ENCODE results near the gene MACROD2.
"Not testable (repeated sequence)": the region's sequence is repeated elsewhere in the genome, so short reads cannot be mapped to it uniquely, and the experiment has no call there.

The MACROD2 gene

DNA sequence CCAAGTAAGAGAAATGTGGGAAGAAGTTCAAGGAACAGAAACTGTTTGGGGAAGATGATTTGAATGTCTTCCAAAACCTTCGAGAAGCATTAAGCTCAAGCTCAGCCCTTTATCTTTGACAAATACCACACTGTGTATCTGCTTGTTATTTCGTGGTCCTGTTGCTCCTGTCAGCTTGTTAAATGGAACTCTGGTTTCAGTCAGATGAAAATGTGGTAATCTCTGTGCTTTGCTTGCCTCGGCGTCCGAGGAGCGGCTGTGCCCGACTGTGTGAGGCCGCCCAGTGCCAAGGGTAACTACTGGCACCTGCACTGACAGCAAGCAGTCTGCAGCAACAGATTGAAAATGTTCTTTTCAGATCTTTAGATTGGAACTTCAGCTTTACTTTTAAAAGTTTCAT lies 920.0 kb downstream of the MACROD2 start:
- no peak for DNase-seq (ENCODE audit: low spot score)

DNA sequence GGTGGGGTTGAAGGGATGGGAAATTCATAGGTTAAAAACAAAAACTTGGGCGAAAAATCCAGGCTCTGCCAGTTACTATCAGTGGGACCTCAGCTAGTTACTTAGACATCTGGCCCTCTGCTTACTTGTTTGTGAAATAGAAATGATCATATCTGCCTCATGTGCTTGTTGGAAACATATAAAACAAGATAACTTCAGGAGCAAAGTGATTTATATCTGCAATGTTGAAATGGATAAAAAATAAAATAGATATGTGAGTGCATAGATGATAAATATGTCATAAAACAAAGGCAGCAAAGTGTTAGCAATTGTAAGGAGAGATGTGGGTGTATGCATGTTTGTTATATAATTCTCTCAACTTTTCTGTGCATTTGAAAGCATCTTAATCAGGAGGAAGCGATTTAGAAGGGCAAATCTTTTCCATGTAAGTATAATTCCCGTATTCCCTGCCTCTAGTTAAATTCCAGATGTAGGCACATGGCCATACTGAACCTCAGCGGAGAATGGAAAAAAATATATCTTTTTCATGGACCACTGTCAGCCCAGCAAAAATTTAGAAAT lies 921.1 kb downstream of the MACROD2 start:
- no peak for DNase-seq (ENCODE audit: low spot score)

DNA sequence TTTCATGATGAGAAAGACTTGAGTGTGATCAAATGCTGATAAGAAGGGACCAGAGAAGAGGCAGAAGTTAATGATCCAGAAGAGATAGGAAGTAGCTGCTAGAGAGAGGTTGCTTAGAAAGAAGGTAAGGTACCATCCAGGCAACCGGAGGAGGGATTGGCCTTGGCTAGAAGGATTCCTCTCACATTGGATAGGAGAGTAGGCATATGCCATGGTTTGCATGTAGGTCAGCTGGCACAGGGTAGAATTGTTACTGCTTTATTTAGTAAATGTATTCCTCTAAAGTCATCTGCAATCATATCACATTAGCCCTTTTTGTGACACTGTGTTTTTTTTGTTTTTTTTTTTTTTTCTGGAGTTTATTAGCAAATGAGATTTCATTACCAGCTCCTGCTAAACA lies 923.0 kb downstream of the MACROD2 start:
- no peak for DNase-seq (ENCODE audit: low spot score)

DNA sequence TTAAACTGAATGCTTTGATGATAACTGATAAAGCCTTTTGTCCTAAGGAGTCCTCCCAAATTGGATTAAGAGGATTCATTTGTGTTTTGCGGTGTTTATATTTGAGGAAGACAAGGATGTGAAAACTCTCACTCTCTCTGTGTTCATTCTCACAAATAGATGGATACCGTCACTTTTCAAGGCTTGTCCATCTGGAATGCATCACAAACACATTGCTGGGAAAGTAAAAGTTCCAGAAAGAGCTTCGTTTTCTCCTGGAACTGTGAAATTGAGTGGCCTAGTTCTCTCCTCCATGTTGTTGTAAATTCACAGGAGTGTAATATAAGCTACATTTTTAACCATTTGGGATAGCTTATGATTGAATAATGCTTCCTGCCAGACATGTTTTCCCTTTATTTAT lies 923.7 kb downstream of the MACROD2 start:
- no peak for DNase-seq (ENCODE audit: low spot score)

DNA sequence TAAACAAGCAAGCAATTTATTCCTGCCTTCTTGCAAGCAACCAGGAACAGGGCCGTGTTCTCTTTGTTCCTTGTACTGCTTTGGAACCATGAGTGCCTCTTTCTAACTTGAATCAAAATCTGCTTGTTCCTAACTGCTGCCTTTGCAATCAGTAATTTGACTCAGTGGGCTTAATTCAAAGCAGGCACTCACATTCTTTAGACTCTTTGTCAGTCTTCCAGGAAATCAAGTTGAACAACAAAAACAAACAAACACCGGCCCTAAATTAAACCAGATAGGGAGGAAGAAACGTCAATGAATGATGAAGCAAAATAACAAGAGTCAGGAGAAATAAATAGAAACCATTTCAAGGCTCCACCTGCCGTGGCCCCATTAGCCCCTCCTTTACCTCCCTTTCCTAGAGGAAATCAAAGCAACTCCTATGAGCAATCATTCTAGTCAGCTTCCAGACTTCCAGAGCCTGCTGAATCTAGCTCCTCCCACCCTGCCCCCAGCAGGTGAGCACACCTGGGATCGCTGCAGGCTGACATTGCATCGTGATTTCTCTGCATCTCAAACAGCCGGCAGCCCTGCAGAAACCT lies 924.3 kb downstream of the MACROD2 start:
- no peak for DNase-seq (ENCODE audit: low spot score)

DNA sequence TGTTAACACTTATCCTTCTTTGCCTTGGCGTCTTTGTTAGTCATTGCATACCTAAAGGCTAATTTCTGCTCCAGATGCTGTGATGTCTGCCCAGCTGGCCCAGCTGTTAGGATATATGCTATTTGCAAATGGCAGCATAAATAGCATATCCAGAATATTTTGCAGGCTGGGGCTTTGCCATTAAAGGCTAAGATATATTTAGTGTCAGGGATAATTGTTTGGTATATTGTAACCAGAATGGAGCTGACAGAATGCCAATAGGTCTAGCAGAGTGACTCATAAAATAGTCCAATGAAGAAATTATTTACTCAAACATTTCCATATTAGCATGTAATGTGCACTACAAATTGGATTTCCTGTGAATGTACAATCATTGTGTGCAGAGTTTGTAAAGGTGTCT lies 926.2 kb downstream of the MACROD2 start:
- no peak for DNase-seq (ENCODE audit: low spot score)

- no peak for DNase-seq (ENCODE audit: low spot score)
Observed at GRCh38 chr20:14922503-14923267, 927.4 kb downstream of the MACROD2 start.

DNA sequence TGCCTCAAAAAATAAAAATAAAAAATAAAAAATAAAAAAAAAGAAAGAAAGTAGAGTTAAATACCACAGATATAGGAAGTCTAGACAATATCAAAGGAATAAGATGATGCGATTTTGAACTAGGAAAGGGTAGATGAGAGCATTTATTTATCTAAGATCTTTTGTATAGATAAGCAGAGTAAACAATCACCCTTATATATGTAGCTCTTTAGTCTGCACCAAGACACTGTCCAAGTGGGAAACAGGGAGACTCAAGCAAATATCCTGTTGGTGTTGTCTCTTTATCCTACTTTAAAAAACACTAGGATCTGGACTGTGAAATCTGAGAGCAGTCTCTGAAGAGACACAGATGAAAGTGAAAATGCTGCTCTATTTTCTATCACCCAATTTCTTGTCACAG lies 929.1 kb downstream of the MACROD2 start:
- no peak for DNase-seq (ENCODE audit: low spot score)

GRCh38 chr20:14925300-14925699 lies 930.0 kb downstream of the MACROD2 start:
- DNase-seq (ENCODE audit: low spot score): no peak

DNA sequence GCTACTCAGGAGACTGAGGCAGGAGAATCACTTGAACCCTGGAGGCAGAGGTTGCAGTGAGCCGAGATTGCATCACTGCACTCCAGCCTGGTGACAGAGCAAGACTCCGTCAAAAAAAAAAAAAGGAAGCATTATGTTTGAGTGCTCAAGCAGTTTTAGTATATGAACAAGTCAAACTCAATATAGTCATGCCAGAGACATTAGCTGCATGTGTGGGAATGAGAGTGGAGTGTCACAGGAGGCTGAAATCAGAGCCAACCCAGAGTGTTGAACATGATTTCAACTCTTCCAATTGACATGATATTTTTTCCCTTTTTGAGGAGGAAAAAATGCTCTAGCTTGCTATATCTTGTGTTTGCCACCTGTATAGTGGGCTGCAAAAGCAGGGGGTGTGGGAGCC lies 931.1 kb downstream of the MACROD2 start:
- not testable (repeated sequence) for DNase-seq (ENCODE audit: low spot score)

DNA sequence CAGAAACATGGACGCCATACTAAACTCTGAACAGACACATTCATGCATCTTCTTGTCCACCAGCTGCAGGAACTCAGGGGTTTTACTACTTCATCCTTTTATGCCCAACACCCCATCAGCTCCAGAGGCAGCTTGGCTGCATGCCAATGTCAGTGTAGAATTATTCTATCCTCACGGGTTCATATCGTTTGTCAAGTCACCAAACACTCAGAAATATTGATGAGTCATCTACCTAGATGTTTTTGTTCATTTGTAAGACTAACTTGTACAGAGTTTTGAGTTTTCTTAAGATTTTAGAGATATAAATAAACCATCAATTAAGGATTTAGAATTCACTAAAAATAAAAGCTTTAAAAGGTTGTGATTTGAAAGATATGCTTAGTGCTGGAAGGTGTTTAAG lies 932.8 kb downstream of the MACROD2 start:
- no peak for DNase-seq (ENCODE audit: low spot score)

DNA sequence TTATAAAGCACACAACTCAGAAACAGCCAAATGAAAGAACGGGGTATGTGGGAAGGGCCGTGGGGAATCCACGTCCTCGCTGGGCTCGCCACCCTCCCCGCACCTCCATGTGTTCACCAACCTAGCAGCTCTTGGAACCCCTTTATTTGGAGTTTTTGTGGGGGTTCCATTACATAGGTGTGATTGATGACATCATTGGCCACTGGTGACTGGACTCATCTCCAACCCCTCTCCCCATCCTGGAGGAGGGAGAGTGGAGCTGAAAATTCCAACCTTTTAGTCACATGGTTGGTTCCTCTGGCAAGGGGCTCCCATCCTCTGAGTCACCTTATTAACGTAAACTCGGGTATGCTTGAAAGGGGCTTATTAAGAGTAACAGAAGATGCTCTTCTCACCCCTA lies 934.1 kb downstream of the MACROD2 start:
- no peak for DNase-seq (ENCODE audit: low spot score)

GRCh38 chr20:14932040-14932439 lies 936.7 kb downstream of the MACROD2 start:
- DNase-seq (ENCODE audit: low spot score): no peak

DNA sequence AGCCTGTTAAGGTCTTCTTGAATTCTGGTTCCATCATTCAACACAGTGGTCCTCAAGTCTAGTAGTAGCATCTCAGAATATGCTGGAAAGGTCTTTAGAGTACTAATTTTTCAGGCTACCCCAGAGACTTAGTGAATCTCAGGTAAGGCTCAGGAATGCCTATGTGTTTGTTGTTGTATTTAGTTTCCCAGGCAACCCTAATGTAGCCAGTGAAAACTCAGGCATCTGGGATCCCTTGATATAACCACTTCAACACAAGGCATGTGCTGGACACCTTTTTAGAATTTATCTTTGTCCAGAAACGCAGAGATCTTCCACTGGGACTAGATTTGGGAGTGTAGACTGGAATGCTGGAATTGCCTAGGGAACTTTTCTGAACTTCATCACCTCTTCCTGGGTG lies 940.0 kb downstream of the MACROD2 start:
- DNase-seq (ENCODE audit: low spot score): no peak

GRCh38 chr20:14937021-14937420 lies 941.7 kb downstream of the MACROD2 start:
- no peak for DNase-seq (ENCODE audit: low spot score)

DNA sequence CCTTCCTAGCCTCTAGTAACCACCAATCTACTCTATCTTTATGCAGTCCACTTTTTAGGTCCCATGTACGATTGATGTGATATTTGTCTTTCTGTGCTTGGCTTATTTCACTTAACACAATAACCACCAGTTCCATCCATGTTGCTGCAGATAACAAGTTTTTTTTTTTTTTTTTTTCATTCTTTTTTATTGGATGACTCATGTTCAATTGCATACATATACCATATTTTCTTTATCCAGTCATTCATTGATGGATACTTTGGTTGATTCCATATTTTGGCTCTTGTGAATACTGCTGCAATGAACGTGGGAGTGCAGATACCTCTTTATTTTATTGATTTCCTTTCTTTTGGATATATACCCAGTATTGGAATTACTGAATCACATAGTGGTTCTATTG lies 942.5 kb downstream of the MACROD2 start:
- DNase-seq (ENCODE audit: low spot score): no peak

- DNase-seq (ENCODE audit: low spot score): no peak
Observed at GRCh38 chr20:14947536-14947935, 952.2 kb downstream of the MACROD2 start.

DNA sequence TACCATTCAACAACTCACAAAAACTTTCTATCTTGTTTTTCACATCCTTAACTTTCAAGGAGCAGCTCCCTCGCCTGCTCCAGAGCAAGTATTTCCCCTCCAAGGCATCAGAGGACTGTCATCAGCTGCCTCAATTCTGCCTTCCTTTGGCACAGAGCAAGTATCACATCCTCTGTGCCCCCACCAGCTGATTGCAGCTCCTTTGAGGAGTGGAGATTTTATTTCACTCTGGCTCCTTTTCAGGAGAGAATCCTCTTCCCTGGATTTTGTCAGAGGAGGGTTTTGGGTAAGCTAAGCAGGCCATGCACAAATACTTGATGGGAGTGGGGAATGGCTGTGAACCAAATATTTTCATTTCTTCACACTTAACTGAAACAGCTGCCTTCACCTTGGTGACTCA lies 952.6 kb downstream of the MACROD2 start:
- no peak for DNase-seq (ENCODE audit: low spot score)

GRCh38 chr20:14948416-14948815 lies 953.1 kb downstream of the MACROD2 start:
- DNase-seq (ENCODE audit: low spot score): no peak

- no peak for DNase-seq (ENCODE audit: low spot score)
Observed at GRCh38 chr20:14950633-14951032, 955.3 kb downstream of the MACROD2 start.

DNA sequence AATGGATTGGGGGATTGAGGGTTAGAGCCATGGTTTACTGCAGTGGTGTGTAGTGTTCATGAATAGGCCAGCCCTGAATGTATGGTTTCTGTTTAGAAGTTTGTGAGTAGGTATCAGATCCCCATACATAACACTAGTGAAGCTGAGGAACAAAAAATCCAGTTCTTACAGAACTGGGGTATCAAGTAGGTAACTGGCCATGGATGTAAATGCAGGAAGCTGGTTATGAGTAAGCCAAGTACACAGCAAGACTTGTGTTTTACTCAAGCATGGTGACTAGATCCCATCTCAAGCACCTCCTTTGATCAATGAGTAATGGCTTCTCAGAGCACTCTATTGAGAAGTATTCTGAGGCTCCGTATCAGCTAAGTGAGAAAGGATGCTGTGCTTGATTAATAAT lies 955.8 kb downstream of the MACROD2 start:
- DNase-seq (ENCODE audit: low spot score): no peak

DNA sequence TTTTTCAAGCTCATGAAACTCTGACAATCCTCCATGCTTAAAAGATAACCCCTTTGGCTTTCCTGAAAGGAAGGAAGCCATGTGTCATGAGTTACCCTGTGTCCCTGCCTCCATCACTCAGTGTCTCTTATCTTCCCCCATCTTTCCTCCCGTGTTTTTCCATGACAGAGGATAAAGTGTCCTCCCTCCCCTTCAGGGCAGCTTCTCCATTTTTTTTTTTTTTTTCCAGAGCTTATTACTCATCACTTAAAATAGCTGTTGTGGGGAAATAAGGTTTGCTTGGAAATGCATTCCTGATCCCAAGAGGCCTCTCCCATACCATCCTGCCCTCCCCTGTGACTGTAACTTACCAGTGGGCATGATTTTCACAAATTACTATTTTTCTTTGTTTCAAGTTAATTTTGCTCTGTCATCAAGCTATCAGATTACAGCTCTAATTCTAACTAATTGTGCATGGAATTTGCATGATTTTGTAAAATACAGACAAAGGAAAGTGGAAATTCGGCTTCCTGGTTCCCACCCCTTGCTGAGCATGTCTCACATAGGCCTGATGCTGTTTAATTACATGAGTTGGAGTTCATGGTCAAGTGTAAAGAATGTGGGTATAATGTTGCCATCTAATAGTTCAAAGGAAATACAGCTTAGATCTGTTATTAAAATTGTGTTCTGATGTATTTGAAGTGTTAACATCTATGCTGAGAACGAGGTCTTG lies 956.5 kb downstream of the MACROD2 start:
- DNase-seq (ENCODE audit: low spot score): no peak

DNA sequence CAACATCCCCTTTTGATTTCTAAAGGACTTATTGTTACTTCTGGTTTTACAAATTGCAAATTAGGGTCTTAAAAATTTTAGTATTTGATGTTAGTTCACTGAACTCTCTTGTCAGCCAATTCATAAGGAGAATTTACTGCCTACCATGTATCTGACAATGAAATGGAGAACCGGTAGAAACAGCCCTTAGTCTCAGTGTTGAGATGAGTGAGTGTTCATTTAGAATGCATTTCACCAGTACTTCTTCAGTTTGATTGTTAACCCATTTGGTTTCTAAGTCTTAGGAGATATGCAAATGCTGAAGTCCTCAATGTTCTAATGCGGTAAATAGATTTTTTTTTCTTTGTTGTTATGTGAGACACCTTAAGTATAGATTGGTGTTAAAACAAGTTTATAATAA lies 958.4 kb downstream of the MACROD2 start:
- no peak for DNase-seq (ENCODE audit: low spot score)
